ENCODE results near the gene PRPF39. TPM values are rescaled to one million over a fixed set of nuclear protein-coding genes. Genes with fewer than 3 reads are reported as not detected.

PRPF39 gene
- total and polyA plus RNA-seq, 2 donors from 2014 or later = 15.4 to 35.6 TPM

GRCh38 chr14:45103806-45104205 is 19.9 kb downstream of the PRPF39 start:
- intact Hi-C loops (cut with DNase I) = no loop called here

DNA sequence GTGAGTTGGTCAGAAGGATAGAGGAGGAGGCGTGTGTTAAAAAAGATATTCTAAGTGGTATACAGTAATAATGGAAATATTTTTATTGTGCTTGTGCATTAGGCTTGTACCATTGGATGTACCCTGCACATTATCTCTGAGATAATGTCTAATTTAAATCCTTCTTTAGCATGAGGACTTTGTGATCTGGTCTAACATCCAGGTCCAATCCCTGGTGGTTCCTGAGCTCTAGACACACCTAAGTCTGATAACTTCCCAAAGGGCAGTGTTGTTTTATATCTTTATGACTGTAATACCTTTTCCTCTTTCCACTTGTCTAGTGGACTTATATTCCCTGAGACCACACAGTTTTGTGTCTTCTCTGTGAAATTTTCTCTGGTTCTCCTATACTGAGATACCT is 20.6 kb downstream of the PRPF39 start:
- Histone ChIP-seq H3K9ac (ENCODE audit: low read length in 3 of 3) (no peak overlapping the region), H3K4me3 (ENCODE audit: low read length in 3 of 3) (no peak overlapping the region), H3K36me3 (ENCODE audit: control insufficient read depth in 2 of 3, insufficient read depth in 3 of 3, low read length in 3 of 3) (peaks cover 2 to 21% (median 9%) of the 10 kb centered on the region in 3 donors), H3K9me3 (ENCODE audit: control insufficient read depth in 2 of 3, insufficient read depth in 1 of 3, low read length in 3 of 3) (no peaks in the 10 kb centered on the region), H3K27me3 (ENCODE audit: control insufficient read depth, insufficient read depth, low read length) (no peaks in the 10 kb centered on the region), H3K4me1 (ENCODE audit: control insufficient read depth in 2 of 3, insufficient read depth in 2 of 3, low read depth in 1 of 3, low read length in 3 of 3) (no peaks in the 10 kb centered on the region), H3K27ac (ENCODE audit: low read depth in 2 of 2, low read length in 2 of 2) (no peak overlapping the region)
- no peak for FAIRE-seq
- TF ChIP-seq, protein P1, sequence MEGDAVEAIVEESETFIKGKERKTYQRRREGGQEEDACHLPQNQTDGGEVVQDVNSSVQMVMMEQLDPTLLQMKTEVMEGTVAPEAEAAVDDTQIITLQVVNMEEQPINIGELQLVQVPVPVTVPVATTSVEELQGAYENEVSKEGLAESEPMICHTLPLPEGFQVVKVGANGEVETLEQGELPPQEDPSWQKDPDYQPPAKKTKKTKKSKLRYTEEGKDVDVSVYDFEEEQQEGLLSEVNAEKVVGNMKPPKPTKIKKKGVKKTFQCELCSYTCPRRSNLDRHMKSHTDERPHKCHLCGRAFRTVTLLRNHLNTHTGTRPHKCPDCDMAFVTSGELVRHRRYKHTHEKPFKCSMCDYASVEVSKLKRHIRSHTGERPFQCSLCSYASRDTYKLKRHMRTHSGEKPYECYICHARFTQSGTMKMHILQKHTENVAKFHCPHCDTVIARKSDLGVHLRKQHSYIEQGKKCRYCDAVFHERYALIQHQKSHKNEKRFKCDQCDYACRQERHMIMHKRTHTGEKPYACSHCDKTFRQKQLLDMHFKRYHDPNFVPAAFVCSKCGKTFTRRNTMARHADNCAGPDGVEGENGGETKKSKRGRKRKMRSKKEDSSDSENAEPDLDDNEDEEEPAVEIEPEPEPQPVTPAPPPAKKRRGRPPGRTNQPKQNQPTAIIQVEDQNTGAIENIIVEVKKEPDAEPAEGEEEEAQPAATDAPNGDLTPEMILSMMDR (IDR thresholded peaks at IDR 0.05; ENCODE audit: borderline replicate concordance, extremely low read depth, insufficient read depth) = no peak
- DNase-seq = no peak
- intact Hi-C loops (cut with DNase I) = no loop called here

More at GRCh38 chr14:45103806-45104205, 19.9 kb downstream of the PRPF39 start:
- Histone ChIP-seq H3K27ac (ENCODE audit: low read depth in 2 of 2, low read length in 2 of 2) (no peak overlapping the region), H3K27me3 (ENCODE audit: control insufficient read depth, insufficient read depth, low read length) (no peaks in the 10 kb centered on the region), H3K4me3 (ENCODE audit: low read length in 3 of 3) (no peak overlapping the region), H3K9me3 (ENCODE audit: control insufficient read depth in 2 of 3, insufficient read depth in 1 of 3, low read length in 3 of 3) (no peaks in the 10 kb centered on the region), H3K36me3 (ENCODE audit: control insufficient read depth in 2 of 3, insufficient read depth in 3 of 3, low read length in 3 of 3) (peaks cover 2 to 21% (median 9%) of the 10 kb centered on the region in 3 donors), H3K9ac (ENCODE audit: low read length in 3 of 3) (no peak overlapping the region), H3K4me1 (ENCODE audit: control insufficient read depth in 2 of 3, insufficient read depth in 2 of 3, low read depth in 1 of 3, low read length in 3 of 3) (no peaks in the 10 kb centered on the region)
- no peak for FAIRE-seq
- DNase-seq = no peak
- TF ChIP-seq, protein P1 (IDR thresholded peaks at IDR 0.05; ENCODE audit: borderline replicate concordance, extremely low read depth, insufficient read depth) = no peak

DNA sequence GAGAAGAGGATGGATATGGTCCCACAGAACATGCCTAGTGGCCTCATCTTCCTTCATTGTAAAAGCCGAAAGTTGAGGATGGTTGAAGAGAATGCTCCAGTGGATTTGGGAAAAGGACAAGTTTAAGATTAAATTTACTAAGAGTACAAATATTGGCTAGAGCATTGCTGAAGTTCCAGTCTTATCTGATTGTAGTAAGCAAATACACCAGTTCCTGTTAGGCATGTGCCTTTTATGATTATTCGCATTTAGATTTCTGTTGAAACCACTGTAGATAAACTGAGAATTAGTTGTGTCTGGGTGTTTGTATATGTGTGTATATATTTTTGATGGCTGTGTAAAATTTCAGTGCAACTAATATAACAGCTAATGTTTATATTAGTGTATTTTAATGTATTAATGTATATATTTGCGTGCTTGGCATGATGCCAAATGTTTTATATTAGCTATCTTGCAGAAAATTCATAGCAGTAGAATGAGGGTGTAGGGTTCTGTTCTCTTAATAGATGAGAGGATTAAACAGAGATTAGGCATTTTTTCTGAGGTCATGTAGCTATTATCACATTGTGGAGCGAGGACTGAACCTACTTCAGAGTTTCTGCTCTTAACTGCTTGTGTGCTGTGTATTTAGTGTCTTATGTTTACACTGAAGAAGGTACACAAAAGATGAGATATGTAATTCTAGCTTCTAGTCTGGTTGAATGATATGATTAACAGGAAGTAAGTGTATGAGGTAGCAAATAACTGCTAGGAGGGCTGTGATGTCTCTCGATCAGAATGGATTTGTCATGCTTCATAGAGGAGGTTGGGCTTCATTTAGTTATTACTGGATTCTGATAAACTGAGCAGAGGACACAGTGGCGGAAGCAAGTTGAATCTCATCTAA is 29.2 kb downstream of the PRPF39 start:
- Histone ChIP-seq H3K36me3 (ENCODE audit: control insufficient read depth in 2 of 3, insufficient read depth in 3 of 3, low read length in 3 of 3) (peaks cover 8 to 48% (median 17%) of the 10 kb centered on the region in 3 donors), H3K9ac (ENCODE audit: low read length in 3 of 3) (no peak overlapping the region), H3K4me1 (ENCODE audit: control insufficient read depth in 2 of 3, insufficient read depth in 2 of 3, low read depth in 1 of 3, low read length in 3 of 3) (no peaks in the 10 kb centered on the region), H3K27me3 (ENCODE audit: control insufficient read depth, insufficient read depth, low read length) (no peaks in the 10 kb centered on the region), H3K27ac (ENCODE audit: low read depth in 2 of 2, low read length in 2 of 2) (no peak overlapping the region), H3K4me3 (ENCODE audit: low read length in 3 of 3) (no peak overlapping the region), H3K9me3 (ENCODE audit: control insufficient read depth in 2 of 3, insufficient read depth in 1 of 3, low read length in 3 of 3) (no peaks in the 10 kb centered on the region)
- TF ChIP-seq, protein P1 (IDR thresholded peaks at IDR 0.05; ENCODE audit: borderline replicate concordance, extremely low read depth, insufficient read depth) = no peak
- no peak for FAIRE-seq
- intact Hi-C loops (cut with DNase I) = no loop called here
- DNase-seq = no peak
